Peyer's patch (tissue), 4 donors: ENCODE results near the gene TRIP10.

Experiments
- CTCF ChIP-seq, 6 experiments: fragments of 450-650 bp in 4 of 6; fragments of 200-600 bp in 2 of 6; sonication (generic) in 1 of 6; IDR thresholded peaks; one replicate each; pipeline ENCODE4 v1.5.1; 2017 to 2019; ENCODE audit warnings: antibody characterized with exemption in 6 of 6, mild to moderate bottlenecking in 3 of 6, moderate library complexity in 1 of 6
- POLR2A ChIP-seq, 2 donors: fragments of 450-650 bp; IDR thresholded peaks; one replicate each; pipeline ENCODE4 v1.5.1; 2017; ENCODE audit warnings: antibody characterized with exemption in 2 of 2, mild to moderate bottlenecking in 2 of 2, moderate library complexity in 2 of 2

GRCh38 chr19:6787393-6787792 is 47.9 kb downstream of the TRIP10 start:
- TF ChIP-seq CTCF (IDR thresholded peaks at IDR 0.05) (no peak), POLR2A (IDR thresholded peaks at IDR 0.05) (no peak)
